DND-41 (cell line): Measurements from ENCODE around the gene COL25A1.

Source experiments
- CTCF ChIP-seq: IDR thresholded peaks from 2 replicates; pipeline ENCODE4 v1.5.1; 2012; ENCODE audit warnings: borderline replicate concordance, low read length, moderate library complexity, mild to moderate bottlenecking; ENCODE audit not compliant: poor library complexity, severe bottlenecking; ENCODE audit errors: extremely low read depth
- EZH2 ChIP-seq: IDR thresholded peaks from 3 replicates; pipeline ENCODE4 v1.6.1; 2012; ENCODE audit warnings: borderline replicate concordance, low read depth, mild to moderate bottlenecking, moderate library complexity, low read length, inconsistent platforms; ENCODE audit not compliant: severe bottlenecking

- TF ChIP-seq CTCF (no peak), EZH2 (no peak)
These were observed 84.2 kb downstream of the COL25A1 start for GRCh38 chr4:109218288-109218687.
